Tibial artery (tissue), 4 donors: ENCODE measurements around the gene SFTPA1.
"Not testable (repeated sequence)": the region's sequence is repeated elsewhere in the genome, so short reads cannot be mapped to it uniquely, and the experiment has no call there.

Experiments
- DNase-seq, 2 donors: peaks; one replicate each; pipeline ENCODE4 v3.0.0-alpha.2; 2019
- H3K27ac ChIP-seq, 2 donors: fragments of 200-600 bp; sonication (generic) in 1 of 2; 1 replicate in 1 of 2; 2 replicates in 1 of 2; pipeline ENCODE4 v1.5.1; 2018 to 2019; ENCODE audit warnings: mild to moderate bottlenecking in 1 of 2
- H3K27me3 ChIP-seq, 2 donors: fragments of 200-600 bp; sonication (generic) in 1 of 2; one replicate each; pipeline versions ENCODE4 v1.5.1 to v1.6.0; 2016 to 2019
- H3K36me3 ChIP-seq, 3 donors: fragments of 200-600 bp; sonication (generic) in 2 of 3; one replicate each; pipeline ENCODE4 v1.5.1; 2016 to 2019; ENCODE audit warnings: mild to moderate bottlenecking in 2 of 3
- H3K4me1 ChIP-seq, 4 donors: fragments of 200-600 bp; sonication (generic) in 2 of 4; 1 replicate in 3 of 4; 2 replicates in 1 of 4; pipeline ENCODE4 v1.5.1; 2016 to 2019
- H3K4me3 ChIP-seq, 2 donors: fragments of 200-600 bp; sonication (generic) in 1 of 2; 1 replicate in 1 of 2; 2 replicates in 1 of 2; pipeline ENCODE4 v1.5.1; 2018 to 2019; ENCODE audit warnings: mild to moderate bottlenecking in 2 of 2
- H3K9me3 ChIP-seq, 3 donors: fragments of 200-600 bp; sonication (generic) in 1 of 3; one replicate each; pipeline ENCODE4 v1.5.1; 2016 to 2019
- CTCF ChIP-seq, 2 experiments: fragments of 200-600 bp in 1 of 2; fragments of 450-650 bp in 1 of 2; IDR thresholded peaks; one replicate each; pipeline ENCODE4 v1.5.1; 2017 to 2019; ENCODE audit warnings: antibody characterized with exemption in 2 of 2, mild to moderate bottlenecking in 1 of 2, moderate library complexity in 1 of 2
- intact Hi-C: fragments of 100-400 bp; cut with DNase I; formaldehyde crosslinking; loops from one replicate; pipeline ENCODE4 v1.15.0; 2023; ENCODE audit warnings: low total_unique reads

The SFTPA1 gene

GRCh38 chr10:79581044-79581443, 29.7 kb upstream of the SFTPA1 start:
- Histone ChIP-seq H3K9me3 (no peaks in the 10 kb centered on the region), H3K4me1 (no peaks in the 10 kb centered on the region), H3K27me3 (no peaks in the 10 kb centered on the region), H3K36me3 (no peaks in the 10 kb centered on the region), H3K4me3 (no peak overlapping the region), H3K27ac (no peak overlapping the region)
- no peak for DNase-seq
- intact Hi-C loops: no loop called here
- TF ChIP-seq CTCF (IDR thresholded peaks at IDR 0.05): no peak

GRCh38 chr10:79582096-79582495, 28.6 kb upstream of the SFTPA1 start:
- no peaks in the 10 kb centered on the region for H3K4me1 ChIP-seq
- no peaks in the 10 kb centered on the region for H3K27me3 ChIP-seq
- no peak overlapping the region for H3K27ac ChIP-seq
- H3K9me3 ChIP-seq: no peaks in the 10 kb centered on the region
- no peaks in the 10 kb centered on the region for H3K36me3 ChIP-seq
- intact Hi-C loops: no loop called here
- no peak for TF ChIP-seq CTCF (IDR thresholded peaks at IDR 0.05)
- no peak overlapping the region for H3K4me3 ChIP-seq
- DNase-seq: no peak

GRCh38 chr10:79582954-79583353, 27.8 kb upstream of the SFTPA1 start:
- intact Hi-C loops, H3K9me3 ChIP-seq, DNase-seq, H3K4me3 ChIP-seq, H3K4me1 ChIP-seq, H3K36me3 ChIP-seq, H3K27ac ChIP-seq, H3K27me3 ChIP-seq: not testable (repeated sequence)

- TF ChIP-seq CTCF (IDR thresholded peaks at IDR 0.05): no peak
- no peaks in the 10 kb centered on the region for H3K4me1 ChIP-seq
- intact Hi-C loops: no loop called here
- H3K27me3 ChIP-seq: no peaks in the 10 kb centered on the region
- DNase-seq: no peak
- H3K36me3 ChIP-seq: no peaks in the 10 kb centered on the region
- no peaks in the 10 kb centered on the region for H3K9me3 ChIP-seq
- no peak overlapping the region for H3K27ac ChIP-seq
- no peak overlapping the region for H3K4me3 ChIP-seq
These were observed 27.2 kb upstream of the SFTPA1 start for GRCh38 chr10:79583488-79584024.

GRCh38 chr10:79585870-79586527, 24.7 kb upstream of the SFTPA1 start:
- TF ChIP-seq CTCF (IDR thresholded peaks at IDR 0.05): no peak
- H3K9me3 ChIP-seq: peaks cover 0 to 2% (median 0%) of the 10 kb centered on the region in 3 donors
- H3K27me3 ChIP-seq: no peaks in the 10 kb centered on the region
- no peak for DNase-seq
- no peak overlapping the region for H3K4me3 ChIP-seq
- no peaks in the 10 kb centered on the region for H3K36me3 ChIP-seq
- intact Hi-C loops: no loop called here
- no peaks in the 10 kb centered on the region for H3K4me1 ChIP-seq
- H3K27ac ChIP-seq: no peak overlapping the region

- no peak overlapping the region for H3K27ac ChIP-seq
- no peak for TF ChIP-seq CTCF (IDR thresholded peaks at IDR 0.05)
- H3K4me1 ChIP-seq: no peaks in the 10 kb centered on the region
- no peaks in the 10 kb centered on the region for H3K36me3 ChIP-seq
- intact Hi-C loops: no loop called here
- no peaks in the 10 kb centered on the region for H3K27me3 ChIP-seq
- DNase-seq: no peak
- peaks cover 0 to 8% (median 0%) of the 10 kb centered on the region in 3 donors for H3K9me3 ChIP-seq
- H3K4me3 ChIP-seq: no peak overlapping the region
These were observed 23.8 kb upstream of the SFTPA1 start for GRCh38 chr10:79586933-79587332.
